Activated naive CD4-positive, alpha-beta T cell treated with anti-CD3 and anti-CD28 coated beads for 36 hours (primary cell): Measurements from ENCODE around the gene ZCCHC9. TPM values are rescaled to one million over a fixed set of nuclear protein-coding genes. Genes with fewer than 3 reads are reported as not detected.
"Not testable (repeated sequence)": the region's sequence is repeated elsewhere in the genome, so short reads cannot be mapped to it uniquely, and the experiment has no call there.

Experiments used
- CTCF ChIA-PET: fragments of 350-600 bp; sonication (Branson Sonifier 250); formaldehyde crosslinking; loops from one replicate; lab custom pipeline; 2021; ENCODE audit warnings: antibody characterized with exemption; lab: Charles Lee
- DNase-seq: peaks from one replicate; pipeline ENCODE4 v3.0.0-alpha.2; 2020
- H3K27ac Mint-ChIP-seq: one replicate; pipeline ENCODE4 v1.8.0; 2021; ENCODE audit warnings: mild to moderate bottlenecking, mixed read lengths
- H3K27me3 Mint-ChIP-seq: one replicate; pipeline ENCODE4 v1.8.0; 2021; ENCODE audit warnings: low read depth, mixed read lengths
- H3K36me3 Mint-ChIP-seq: one replicate; pipeline ENCODE4 v1.8.0; 2021; ENCODE audit warnings: low read depth, mixed read lengths
- H3K4me1 Mint-ChIP-seq: one replicate; pipeline ENCODE4 v1.8.0; 2021; ENCODE audit warnings: low read depth, mixed read lengths
- H3K4me3 Mint-ChIP-seq: one replicate; pipeline ENCODE4 v1.8.0; 2021; ENCODE audit warnings: mild to moderate bottlenecking, moderate library complexity, mixed read lengths
- H3K9me3 Mint-ChIP-seq: one replicate; pipeline ENCODE4 v1.8.0; 2021; ENCODE audit warnings: mixed read lengths
- intact Hi-C: fragments of 100-400 bp; cut with micrococcal nuclease; formaldehyde crosslinking; loops from one replicate; pipeline ENCODE4 v1.15.1; 2023
- total RNA-seq, 2 experiments: library from RNA; stranded (reverse); gene quantifications; one replicate each; pipeline ENCODE4 v1.2.3, GENCODE V29; 2021

ZCCHC9 gene
- total RNA-seq, 2 experiments from 2014 or later = 31.8 to 33.5 TPM

DNA sequence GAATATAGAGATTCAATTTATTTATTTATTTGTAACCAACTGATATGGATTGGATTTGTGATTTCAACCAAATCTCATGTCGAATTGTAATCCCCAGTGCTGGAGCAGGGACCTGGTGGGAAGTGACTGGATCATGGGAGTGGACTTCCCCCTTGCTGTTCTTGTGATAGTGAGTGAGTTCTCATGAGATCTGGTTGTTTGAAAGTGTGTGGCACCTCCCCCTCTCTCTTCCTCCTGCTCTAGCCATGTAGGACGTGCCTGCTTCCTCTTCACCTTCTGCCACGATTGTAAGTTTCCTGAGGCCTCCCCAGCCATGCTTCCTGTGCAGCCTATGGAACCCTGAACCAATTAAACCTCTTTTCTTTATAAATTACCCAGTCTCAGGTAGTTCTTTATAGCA, 36.8 kb downstream of the ZCCHC9 start:
- H3K9me3 Mint-ChIP-seq, CTCF ChIA-PET, DNase-seq, intact Hi-C loops, H3K36me3 Mint-ChIP-seq, H3K4me3 Mint-ChIP-seq, H3K27me3 Mint-ChIP-seq, H3K27ac Mint-ChIP-seq, H3K4me1 Mint-ChIP-seq: not testable (repeated sequence)

DNA sequence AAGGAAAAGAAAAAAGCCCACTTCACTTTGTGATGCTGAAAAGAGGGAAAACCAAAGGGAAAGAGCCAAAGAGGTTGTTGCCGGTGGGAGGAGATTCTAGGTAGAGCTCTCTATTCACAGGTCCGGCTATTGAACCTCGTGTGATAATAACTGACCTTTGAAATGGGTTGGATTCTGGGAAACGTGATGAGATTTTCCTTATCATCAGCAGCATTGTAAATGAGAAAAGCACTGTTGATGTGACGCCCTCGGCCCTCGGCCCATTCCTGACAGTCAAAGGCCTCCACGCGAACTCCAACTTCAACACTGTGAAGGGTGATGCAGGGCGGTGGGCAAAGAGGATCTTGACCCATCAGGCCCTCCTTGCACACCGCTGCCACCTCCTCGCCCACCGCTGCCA, 43.3 kb downstream of the ZCCHC9 start:
- CTCF ChIA-PET = no interaction called here
- H3K27ac Mint-ChIP-seq = no peak overlapping the region
- no peaks in the 10 kb centered on the region for H3K4me1 Mint-ChIP-seq
- DNase-seq = no peak
- no peaks in the 10 kb centered on the region for H3K9me3 Mint-ChIP-seq
- H3K4me3 Mint-ChIP-seq = no peak overlapping the region
- no peaks in the 10 kb centered on the region for H3K27me3 Mint-ChIP-seq
- no peaks in the 10 kb centered on the region for H3K36me3 Mint-ChIP-seq
- intact Hi-C loops = no loop called here

DNA sequence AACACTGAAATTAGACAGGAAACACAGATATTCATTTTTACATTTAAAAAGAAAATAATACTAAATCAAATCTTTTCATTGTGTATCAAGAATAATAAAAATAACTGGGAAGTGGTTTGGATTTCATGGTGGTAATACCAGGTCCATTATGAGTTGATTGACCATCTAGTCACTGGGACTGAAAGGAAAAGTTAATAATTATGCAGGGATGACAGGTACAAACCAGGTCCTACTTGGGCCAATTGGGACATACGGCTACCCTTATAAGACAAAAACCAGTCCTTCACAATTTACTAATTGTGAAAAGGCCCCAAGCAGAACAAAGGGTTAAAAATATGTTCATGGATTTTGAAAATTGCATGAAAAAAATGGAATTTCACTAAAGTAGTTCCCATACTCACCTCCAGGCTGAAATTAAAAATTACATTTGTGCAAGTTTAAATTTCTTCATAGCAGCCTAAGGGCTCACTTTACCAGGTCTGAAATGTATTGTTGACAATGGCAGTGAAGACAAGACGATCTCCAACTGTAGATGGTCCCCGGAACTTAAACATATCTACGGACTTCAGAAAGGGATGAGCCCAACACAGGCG, 44.1 kb downstream of the ZCCHC9 start:
- no peaks in the 10 kb centered on the region for H3K4me1 Mint-ChIP-seq
- H3K9me3 Mint-ChIP-seq = no peaks in the 10 kb centered on the region
- no peak overlapping the region for H3K27ac Mint-ChIP-seq
- H3K27me3 Mint-ChIP-seq = no peaks in the 10 kb centered on the region
- no peak for DNase-seq
- H3K4me3 Mint-ChIP-seq = no peak overlapping the region
- H3K36me3 Mint-ChIP-seq = no peaks in the 10 kb centered on the region
- CTCF ChIA-PET = no interaction called here
- intact Hi-C loops = no loop called here

DNA sequence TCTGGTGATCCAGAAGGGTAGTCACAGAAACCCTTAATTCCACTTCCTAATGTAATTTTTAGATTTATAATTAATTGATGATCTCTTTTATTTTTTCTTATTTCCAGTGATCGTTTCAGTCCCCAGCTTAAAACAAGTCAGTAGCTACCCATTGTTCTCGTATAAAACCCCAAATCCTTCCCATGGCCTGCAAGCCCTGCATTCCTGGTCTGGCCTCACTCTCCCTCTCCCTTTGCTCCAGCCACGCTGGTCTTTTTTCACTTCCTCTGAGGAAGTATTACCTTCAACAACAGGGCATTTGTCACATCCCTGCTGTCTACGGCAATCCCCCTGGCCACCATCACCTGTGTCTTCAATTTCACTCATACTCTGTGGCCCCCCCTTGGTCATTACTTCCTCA, 47.8 kb downstream of the ZCCHC9 start:
- Mint-ChIP-seq H3K27me3 (no peaks in the 10 kb centered on the region), H3K4me1 (no peaks in the 10 kb centered on the region), H3K36me3 (no peaks in the 10 kb centered on the region), H3K9me3 (no peaks in the 10 kb centered on the region), H3K27ac (no peak overlapping the region), H3K4me3 (no peak overlapping the region)
- CTCF ChIA-PET = no interaction called here
- intact Hi-C loops = no loop called here
- DNase-seq = no peak

DNA sequence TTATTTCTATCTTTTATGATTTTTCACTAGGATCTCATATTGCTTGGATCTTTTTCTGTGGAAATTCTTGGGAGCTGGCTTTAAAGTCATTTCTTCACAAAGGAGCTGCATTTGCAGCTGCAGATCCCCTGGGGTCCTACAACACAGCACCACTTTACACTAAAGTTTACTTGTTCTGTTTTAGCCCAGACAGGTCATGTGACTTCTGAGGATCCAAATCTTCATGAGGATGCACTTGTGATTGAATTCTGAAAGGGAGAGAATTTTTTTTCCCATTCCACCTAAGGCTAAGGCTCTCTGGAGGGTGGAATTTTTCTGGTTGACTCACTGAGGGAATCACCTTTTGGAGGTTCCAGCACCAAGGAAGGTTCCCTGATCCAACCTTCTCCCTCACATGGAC, 49.1 kb downstream of the ZCCHC9 start:
- Mint-ChIP-seq H3K27me3 (no peaks in the 10 kb centered on the region), H3K4me3 (no peak overlapping the region), H3K4me1 (no peaks in the 10 kb centered on the region), H3K27ac (no peak overlapping the region), H3K36me3 (no peaks in the 10 kb centered on the region), H3K9me3 (no peaks in the 10 kb centered on the region)
- CTCF ChIA-PET = no interaction called here
- intact Hi-C loops = no loop called here
- no peak for DNase-seq

DNA sequence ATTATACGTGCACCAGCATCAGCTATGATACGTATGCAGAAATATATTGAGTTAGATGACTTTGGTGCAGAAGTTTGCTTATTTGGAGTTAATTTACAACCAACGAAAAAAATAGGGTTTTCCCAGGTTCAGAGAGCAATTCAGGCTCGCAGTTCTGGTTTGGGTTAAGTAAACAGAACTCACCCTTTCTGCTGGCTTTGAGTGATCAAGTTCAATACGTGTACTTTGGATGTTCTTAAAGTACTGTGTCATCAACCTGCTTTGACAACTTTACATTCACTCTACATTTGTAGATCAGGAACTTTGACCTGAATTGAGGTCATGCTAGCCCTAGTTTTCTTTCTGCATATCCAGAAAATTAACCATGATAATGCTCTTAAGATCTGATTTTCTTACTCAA, 51.8 kb downstream of the ZCCHC9 start:
- no peaks in the 10 kb centered on the region for H3K27me3 Mint-ChIP-seq
- CTCF ChIA-PET = no interaction called here
- no peak overlapping the region for H3K4me3 Mint-ChIP-seq
- no peaks in the 10 kb centered on the region for H3K36me3 Mint-ChIP-seq
- no peak overlapping the region for H3K27ac Mint-ChIP-seq
- intact Hi-C loops = no loop called here
- DNase-seq = no peak
- H3K4me1 Mint-ChIP-seq = no peaks in the 10 kb centered on the region
- no peaks in the 10 kb centered on the region for H3K9me3 Mint-ChIP-seq

DNA sequence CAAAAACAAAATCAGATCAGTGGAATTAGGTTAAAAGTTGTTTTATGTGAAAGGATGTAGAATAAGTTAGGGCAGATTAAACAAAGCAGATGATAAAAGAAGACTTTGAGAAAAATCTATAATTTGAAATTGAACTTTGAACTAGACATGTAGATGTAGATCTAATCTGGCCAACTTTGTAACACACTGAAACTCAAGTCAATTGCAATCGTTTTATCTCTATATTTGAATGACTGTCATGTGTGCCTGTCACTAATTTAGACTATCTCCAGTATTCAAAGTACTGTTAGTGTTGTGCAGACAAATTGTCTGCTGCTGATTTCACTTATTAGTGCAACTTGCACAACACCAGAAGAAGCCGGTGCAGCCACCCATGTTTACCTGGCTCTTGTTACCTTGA, 52.7 kb downstream of the ZCCHC9 start:
- Mint-ChIP-seq H3K27me3 (no peaks in the 10 kb centered on the region), H3K27ac (no peak overlapping the region), H3K9me3 (no peaks in the 10 kb centered on the region), H3K36me3 (no peaks in the 10 kb centered on the region), H3K4me1 (no peaks in the 10 kb centered on the region), H3K4me3 (no peak overlapping the region)
- DNase-seq = no peak
- CTCF ChIA-PET = no interaction called here
- intact Hi-C loops = no loop called here

DNA sequence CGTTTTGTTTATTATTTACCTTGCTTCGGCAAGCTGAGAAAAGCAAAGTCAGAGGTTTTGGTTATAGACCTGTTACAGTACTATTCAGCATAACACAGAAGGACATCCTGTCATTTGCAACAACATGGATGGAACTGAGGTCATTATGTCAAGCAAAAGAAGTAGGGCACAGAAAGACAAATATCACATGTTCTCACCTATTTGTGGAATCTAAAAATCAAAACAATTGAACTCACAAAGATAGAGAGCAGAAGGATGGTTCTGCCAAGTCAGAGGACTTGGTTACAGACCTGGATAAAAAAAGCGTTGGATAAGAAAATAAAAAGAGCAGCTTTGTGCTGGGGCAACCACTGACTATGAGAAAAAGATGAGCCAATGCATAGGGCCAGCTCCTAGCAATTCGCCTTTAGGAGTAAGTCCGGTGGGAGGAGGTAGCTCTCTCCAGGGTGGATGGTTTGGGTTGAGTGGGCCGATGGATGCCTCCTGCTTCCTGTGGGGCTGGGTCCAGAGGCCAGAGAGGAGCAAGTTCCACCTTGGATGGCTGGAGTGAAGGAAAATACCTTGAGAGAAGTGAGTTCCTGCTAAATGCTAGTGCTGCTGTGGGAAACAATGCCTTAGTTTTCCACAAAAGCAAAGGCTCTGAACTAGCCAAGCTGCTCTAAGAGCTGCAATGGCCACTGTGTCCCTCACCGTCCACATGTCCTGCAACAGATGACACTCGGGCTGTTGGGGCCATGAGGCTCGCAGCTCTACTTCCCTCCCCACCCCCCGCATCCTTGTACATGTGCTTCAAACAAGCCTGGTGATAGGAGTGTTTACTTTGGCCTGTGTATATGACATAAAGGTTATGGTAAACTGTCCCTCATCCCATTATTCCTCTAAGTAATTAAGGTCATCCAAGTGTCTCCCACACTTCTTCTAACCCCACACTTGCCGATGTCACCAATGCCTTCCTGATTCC, 54.2 kb downstream of the ZCCHC9 start:
- intact Hi-C loops = no loop called here
- Mint-ChIP-seq H3K4me3 (no peak overlapping the region), H3K4me1 (no peaks in the 10 kb centered on the region), H3K9me3 (no peaks in the 10 kb centered on the region), H3K27me3 (no peaks in the 10 kb centered on the region), H3K36me3 (no peaks in the 10 kb centered on the region), H3K27ac (no peak overlapping the region)
- CTCF ChIA-PET = no interaction called here
- DNase-seq = no peak

DNA sequence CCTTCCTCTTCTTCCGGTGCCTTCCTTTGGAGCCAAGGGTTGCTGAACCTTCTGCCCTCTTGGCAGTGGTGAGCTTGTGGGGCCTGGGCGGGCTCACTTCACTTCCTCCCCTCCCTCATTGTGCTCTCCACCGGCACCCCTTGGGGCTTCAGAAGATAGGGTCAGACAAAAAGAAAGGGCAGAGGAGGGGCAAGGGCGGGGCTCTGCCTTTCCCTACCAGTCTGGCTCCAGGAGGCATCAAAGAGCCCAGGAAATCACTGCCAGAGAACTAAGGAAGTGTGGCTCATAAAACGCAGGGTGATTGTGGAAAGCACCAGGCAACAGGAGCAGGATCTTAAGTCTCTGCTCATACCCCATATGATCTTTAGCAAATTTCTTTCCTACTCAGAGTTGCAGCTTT, 57.7 kb downstream of the ZCCHC9 start:
- Mint-ChIP-seq H3K4me3 (no peak overlapping the region), H3K27me3 (no peaks in the 10 kb centered on the region), H3K36me3 (no peaks in the 10 kb centered on the region), H3K27ac (no peak overlapping the region), H3K9me3 (no peaks in the 10 kb centered on the region), H3K4me1 (no peaks in the 10 kb centered on the region)
- intact Hi-C loops = no loop called here
- no peak for DNase-seq
- CTCF ChIA-PET = no interaction called here

DNA sequence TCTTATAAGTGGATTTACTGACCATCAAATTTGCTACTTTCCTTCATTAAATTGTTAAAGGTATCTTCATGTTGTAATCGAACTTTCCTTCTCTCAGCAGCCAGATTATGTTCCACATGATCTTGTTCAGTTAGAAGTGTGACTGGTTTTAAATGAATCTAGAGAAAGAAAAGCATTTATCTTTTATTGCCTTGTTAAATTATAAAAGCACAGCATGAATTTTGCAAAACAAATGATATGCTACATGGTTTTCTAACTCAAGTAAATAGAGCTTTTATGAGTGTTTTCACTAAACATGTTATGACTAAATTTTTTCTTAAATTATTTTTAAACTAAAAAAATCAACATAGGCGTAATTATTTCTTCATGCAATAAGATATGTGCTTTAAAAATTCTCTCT, 58.5 kb downstream of the ZCCHC9 start:
- H3K27ac Mint-ChIP-seq = no peak overlapping the region
- intact Hi-C loops = no loop called here
- H3K4me1 Mint-ChIP-seq = no peaks in the 10 kb centered on the region
- no peak for DNase-seq
- no peaks in the 10 kb centered on the region for H3K27me3 Mint-ChIP-seq
- no peak overlapping the region for H3K4me3 Mint-ChIP-seq
- H3K36me3 Mint-ChIP-seq = no peaks in the 10 kb centered on the region
- H3K9me3 Mint-ChIP-seq = no peaks in the 10 kb centered on the region
- CTCF ChIA-PET = no interaction called here

DNA sequence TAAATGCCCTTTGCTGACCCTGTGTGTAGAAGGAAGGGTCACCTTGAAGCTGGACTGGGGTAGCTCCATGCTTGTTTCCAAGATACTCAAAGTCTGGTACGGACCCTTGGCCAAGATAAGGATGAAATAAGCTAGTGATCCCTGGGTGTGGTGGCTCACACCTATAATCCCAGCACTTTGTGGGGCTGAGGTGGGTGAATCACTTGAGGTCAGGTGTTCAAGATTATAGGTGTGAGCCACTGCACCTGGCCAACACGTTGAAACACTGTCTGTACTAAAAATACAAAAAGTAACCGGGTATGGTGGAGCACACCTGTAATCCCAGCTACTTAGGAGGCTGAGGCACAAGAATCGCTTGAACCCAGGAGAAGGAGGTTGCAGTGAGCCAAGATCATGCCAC, 59.3 kb downstream of the ZCCHC9 start:
- no peaks in the 10 kb centered on the region for H3K9me3 Mint-ChIP-seq
- H3K27ac Mint-ChIP-seq = no peak overlapping the region
- H3K27me3 Mint-ChIP-seq = no peaks in the 10 kb centered on the region
- H3K4me3 Mint-ChIP-seq = no peak overlapping the region
- DNase-seq = no peak
- no peaks in the 10 kb centered on the region for H3K4me1 Mint-ChIP-seq
- intact Hi-C loops = no loop called here
- CTCF ChIA-PET = no interaction called here
- no peaks in the 10 kb centered on the region for H3K36me3 Mint-ChIP-seq

DNA sequence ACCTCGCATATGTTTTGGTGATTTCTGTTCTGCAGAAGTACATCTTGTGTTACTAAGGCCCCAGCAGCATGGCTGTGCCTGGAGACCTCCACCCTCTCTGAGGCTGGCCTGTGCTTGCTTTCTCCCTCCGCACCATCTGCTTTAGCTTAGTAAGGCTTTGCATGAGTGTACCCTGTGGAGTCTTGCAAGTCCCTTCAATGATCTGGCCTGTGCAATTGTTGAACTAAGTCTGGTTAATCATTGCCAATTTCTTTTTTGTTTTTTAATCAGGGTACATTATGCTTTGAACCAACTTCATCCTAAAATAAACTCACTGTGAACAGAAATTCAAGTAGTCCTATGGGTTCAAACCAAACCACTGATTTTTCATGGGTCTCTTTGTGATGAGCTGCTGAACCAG, 60.2 kb downstream of the ZCCHC9 start:
- no peak for DNase-seq
- CTCF ChIA-PET = no interaction called here
- Mint-ChIP-seq H3K9me3 (no peaks in the 10 kb centered on the region), H3K27me3 (no peaks in the 10 kb centered on the region), H3K27ac (no peak overlapping the region), H3K4me1 (no peaks in the 10 kb centered on the region), H3K36me3 (no peaks in the 10 kb centered on the region), H3K4me3 (no peak overlapping the region)
- intact Hi-C loops = no loop called here
